Neural progenitor cell (in vitro differentiated cells): ENCODE results near the gene KIAA1217. TPM values are rescaled to one million over a fixed set of nuclear protein-coding genes. Genes with fewer than 3 reads are reported as not detected.

ENCODE experiments used
- DNase-seq: peaks from one replicate; pipeline ENCODE4 v3.0.0-alpha.2; 2016; ENCODE audit warnings: low spot score
- H2AFZ ChIP-seq: fragments of 200-600 bp; sonication (generic); replicated peaks from 2 replicates; pipeline ENCODE4 v1.6.1; 2016; ENCODE audit warnings: antibody characterized with exemption
- H3F3A ChIP-seq: fragments of 200-600 bp; sonication (generic); 2 replicates; pipeline ENCODE4 v1.6.1; 2016; ENCODE audit warnings: antibody characterized with exemption, low read depth
- H3K27ac ChIP-seq: fragments of 200-600 bp; sonication (generic); 2 replicates; pipeline ENCODE4 v1.5.1; 2016; ENCODE audit warnings: mild to moderate bottlenecking
- H3K27me3 ChIP-seq: fragments of 200-600 bp; sonication (generic); 2 replicates; pipeline ENCODE4 v1.6.1; 2016; ENCODE audit warnings: mild to moderate bottlenecking, moderate library complexity
- H3K36me3 ChIP-seq: fragments of 200-600 bp; sonication (generic); 2 replicates; pipeline ENCODE4 v1.5.1; 2016
- H3K4me1 ChIP-seq: fragments of 200-600 bp; sonication (generic); 2 replicates; pipeline ENCODE4 v1.6.1; 2016; ENCODE audit warnings: mixed run types
- H3K4me2 ChIP-seq: fragments of 200-600 bp; sonication (generic); 2 replicates; pipeline ENCODE4 v1.6.1; 2016
- H3K4me3 ChIP-seq: fragments of 200-600 bp; sonication (generic); 2 replicates; pipeline ENCODE4 v1.5.1; 2016
- H3K79me2 ChIP-seq: fragments of 200-600 bp; sonication (generic); 2 replicates; pipeline ENCODE4 v1.6.1; 2016; ENCODE audit warnings: low read depth
- H3K9ac ChIP-seq: fragments of 200-600 bp; sonication (generic); 2 replicates; pipeline ENCODE4 v1.6.1; 2016
- H3K9me3 ChIP-seq: fragments of 200-600 bp; sonication (generic); 2 replicates; pipeline ENCODE4 v1.5.1; 2016; ENCODE audit warnings: low read depth
- H4K20me1 ChIP-seq: fragments of 200-600 bp; sonication (generic); 2 replicates; pipeline ENCODE4 v1.6.1; 2016; ENCODE audit warnings: low read depth
- H3K27ac Mint-ChIP-seq: 3 replicates; pipeline ENCODE4 v1.8.0; 2021; ENCODE audit warnings: mixed read lengths
- H3K27me3 Mint-ChIP-seq: 2 replicates; pipeline ENCODE4 v1.8.0; 2022; ENCODE audit warnings: low read depth, mild to moderate bottlenecking, inconsistent platforms, moderate library complexity, mixed read lengths; ENCODE audit not compliant: insufficient read depth
- H3K36me3 Mint-ChIP-seq: 3 replicates; pipeline ENCODE4 v1.8.0; 2021; ENCODE audit warnings: mixed read lengths
- H3K4me1 Mint-ChIP-seq: 3 replicates; pipeline ENCODE4 v1.8.0; 2021; ENCODE audit warnings: mixed read lengths
- H3K4me3 Mint-ChIP-seq: 3 replicates; pipeline ENCODE4 v1.8.0; 2021; ENCODE audit warnings: mild to moderate bottlenecking, moderate library complexity, mixed read lengths
- H3K9me3 Mint-ChIP-seq: 3 replicates; pipeline ENCODE4 v1.8.0; 2020; ENCODE audit warnings: mixed read lengths
- EZH2 ChIP-seq: fragments of 200-600 bp; sonication (generic); IDR thresholded peaks from 2 replicates; pipeline ENCODE4 v1.6.1; 2017; ENCODE audit warnings: antibody characterized with exemption, mild to moderate bottlenecking, moderate library complexity
- EZH2phosphoT487 ChIP-seq: fragments of 200-600 bp; sonication (generic); IDR thresholded peaks from 2 replicates; pipeline ENCODE4 v1.6.1; 2017; ENCODE audit warnings: antibody characterized with exemption
- total RNA-seq: library from RNA; depleted of rRNA; stranded (reverse); fragments of >200 nt; gene quantifications from 2 replicates; pipeline ENCODE4 v1.2.3, GENCODE V29; 2015; ENCODE audit warnings: low replicate concordance
- TF ChIP-seq, protein P1 (sequence below): fragments of 200-600 bp; sonication (generic); IDR thresholded peaks from 2 replicates; pipeline ENCODE4 v1.5.1; 2017; ENCODE audit warnings: antibody characterized with exemption, mild to moderate bottlenecking

Gene KIAA1217
- total RNA-seq, 1 donor from 2014 or later, result 13.1 TPM

DNA sequence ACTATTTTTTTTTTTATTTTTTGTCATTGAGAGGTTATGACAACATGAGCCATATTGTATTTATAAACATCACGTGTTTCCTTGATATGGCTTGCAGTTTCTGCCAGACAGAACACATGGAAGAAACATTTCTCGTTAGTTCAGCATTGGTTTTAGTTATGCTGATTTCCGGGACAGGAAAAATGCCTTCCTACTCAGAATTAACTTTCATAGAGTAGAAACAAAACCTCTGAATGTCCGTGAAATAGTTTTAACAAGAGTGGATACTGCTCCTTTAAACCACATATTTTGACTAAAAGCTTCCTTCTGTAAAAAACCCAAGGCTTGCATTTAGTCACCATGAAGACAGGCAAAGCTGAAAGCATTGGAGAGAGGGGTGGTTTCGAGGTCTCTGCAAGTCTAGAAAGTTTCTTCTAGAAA is 240.4 kb downstream of the KIAA1217 start:
- H3F3A ChIP-seq, result no peaks in the 10 kb centered on the region
- H2AFZ ChIP-seq, result no peak overlapping the region
- H3K27me3 ChIP-seq, result no peaks in the 10 kb centered on the region
- Mint-ChIP-seq H3K9me3 (no peaks in the 10 kb centered on the region), H3K36me3 (no peaks in the 10 kb centered on the region), H3K27ac (no peak overlapping the region), H3K4me3 (no peak overlapping the region), H3K27me3 (peaks cover 5% of the 10 kb centered on the region), H3K4me1 (peaks cover 5% of the 10 kb centered on the region)
- H3K79me2 ChIP-seq, result no peaks in the 10 kb centered on the region
- no peak overlapping the region for H3K27ac ChIP-seq
- no peaks in the 10 kb centered on the region for H4K20me1 ChIP-seq
- no peaks in the 10 kb centered on the region for H3K9me3 ChIP-seq
- DNase-seq, result no peak
- H3K4me3 ChIP-seq, result no peak overlapping the region
- H3K4me1 ChIP-seq, result no peaks in the 10 kb centered on the region
- H3K36me3 ChIP-seq, result no peaks in the 10 kb centered on the region
- H3K4me2 ChIP-seq, result no peak overlapping the region
- TF ChIP-seq, protein P1, sequence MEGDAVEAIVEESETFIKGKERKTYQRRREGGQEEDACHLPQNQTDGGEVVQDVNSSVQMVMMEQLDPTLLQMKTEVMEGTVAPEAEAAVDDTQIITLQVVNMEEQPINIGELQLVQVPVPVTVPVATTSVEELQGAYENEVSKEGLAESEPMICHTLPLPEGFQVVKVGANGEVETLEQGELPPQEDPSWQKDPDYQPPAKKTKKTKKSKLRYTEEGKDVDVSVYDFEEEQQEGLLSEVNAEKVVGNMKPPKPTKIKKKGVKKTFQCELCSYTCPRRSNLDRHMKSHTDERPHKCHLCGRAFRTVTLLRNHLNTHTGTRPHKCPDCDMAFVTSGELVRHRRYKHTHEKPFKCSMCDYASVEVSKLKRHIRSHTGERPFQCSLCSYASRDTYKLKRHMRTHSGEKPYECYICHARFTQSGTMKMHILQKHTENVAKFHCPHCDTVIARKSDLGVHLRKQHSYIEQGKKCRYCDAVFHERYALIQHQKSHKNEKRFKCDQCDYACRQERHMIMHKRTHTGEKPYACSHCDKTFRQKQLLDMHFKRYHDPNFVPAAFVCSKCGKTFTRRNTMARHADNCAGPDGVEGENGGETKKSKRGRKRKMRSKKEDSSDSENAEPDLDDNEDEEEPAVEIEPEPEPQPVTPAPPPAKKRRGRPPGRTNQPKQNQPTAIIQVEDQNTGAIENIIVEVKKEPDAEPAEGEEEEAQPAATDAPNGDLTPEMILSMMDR, result no peak
- TF ChIP-seq EZH2 (no peak), EZH2phosphoT487 (no peak)
- H3K9ac ChIP-seq, result no peak overlapping the region

DNA sequence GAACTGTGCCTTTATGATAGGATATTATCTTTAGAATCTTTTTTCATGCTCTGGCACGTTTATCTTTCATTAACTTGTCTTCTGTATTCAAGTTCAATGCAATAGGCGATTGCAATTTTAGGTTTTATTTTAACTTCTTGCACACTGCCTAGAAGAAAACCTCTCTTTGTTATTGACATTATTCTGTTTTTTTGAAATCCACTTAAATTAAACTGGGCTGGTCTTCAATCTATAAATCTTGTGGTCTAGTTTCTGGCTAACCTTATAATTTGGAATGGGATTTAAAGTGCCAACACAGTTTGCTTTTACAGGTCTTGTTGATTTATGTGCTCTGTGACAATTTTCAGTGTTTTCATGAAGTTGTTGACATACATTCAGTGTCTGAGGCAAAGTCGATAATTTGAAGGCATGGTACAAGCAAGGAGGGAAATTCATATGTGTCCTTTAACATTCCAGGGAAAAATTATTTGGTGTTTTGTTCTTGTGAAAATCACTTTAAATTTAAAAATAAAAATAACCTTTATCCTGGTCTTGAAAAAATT is 240.9 kb downstream of the KIAA1217 start:
- H3K27ac ChIP-seq, result no peak overlapping the region
- Mint-ChIP-seq H3K4me1 (peaks cover 5% of the 10 kb centered on the region), H3K9me3 (no peaks in the 10 kb centered on the region), H3K27me3 (peaks cover 3% of the 10 kb centered on the region), H3K27ac (no peak overlapping the region), H3K4me3 (no peak overlapping the region), H3K36me3 (no peaks in the 10 kb centered on the region)
- DNase-seq, result no peak
- TF ChIP-seq EZH2 (no peak), EZH2phosphoT487 (no peak)
- TF ChIP-seq, protein P1, result no peak
- no peaks in the 10 kb centered on the region for H3F3A ChIP-seq
- H3K27me3 ChIP-seq, result no peaks in the 10 kb centered on the region
- H3K9me3 ChIP-seq, result no peaks in the 10 kb centered on the region
- no peaks in the 10 kb centered on the region for H3K79me2 ChIP-seq
- H3K4me1 ChIP-seq, result no peaks in the 10 kb centered on the region
- no peak overlapping the region for H3K4me2 ChIP-seq
- no peak overlapping the region for H3K4me3 ChIP-seq
- H4K20me1 ChIP-seq, result no peaks in the 10 kb centered on the region
- no peak overlapping the region for H2AFZ ChIP-seq
- H3K9ac ChIP-seq, result no peak overlapping the region
- no peaks in the 10 kb centered on the region for H3K36me3 ChIP-seq

DNA sequence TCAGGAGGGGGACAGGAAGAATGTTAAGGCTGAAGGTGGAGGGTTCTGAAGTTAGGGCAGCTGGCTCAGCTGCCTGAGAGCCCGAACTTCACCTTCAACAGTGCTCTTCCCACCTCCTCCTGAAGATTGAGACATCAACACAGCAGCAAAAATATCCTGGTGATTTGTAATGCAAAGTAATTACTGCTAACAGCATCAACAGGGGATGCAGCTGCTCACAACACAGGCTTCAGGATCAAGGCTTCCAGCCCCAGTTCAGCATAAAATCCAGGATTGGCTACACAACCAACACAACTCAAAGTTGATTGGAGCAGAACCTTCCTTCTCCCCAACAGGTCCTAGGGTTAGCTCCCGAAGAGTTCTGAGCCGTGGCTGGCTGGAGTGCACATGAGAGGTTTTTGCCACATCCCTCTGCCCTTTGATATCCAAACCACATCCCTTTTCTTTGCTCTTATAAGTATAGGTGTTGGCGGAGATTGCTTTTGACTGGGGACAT is 242.4 kb downstream of the KIAA1217 start:
- H3K79me2 ChIP-seq, result no peaks in the 10 kb centered on the region
- no peak overlapping the region for H3K27ac Mint-ChIP-seq
- peaks cover 7% of the 10 kb centered on the region for H3K4me1 Mint-ChIP-seq
- no peaks in the 10 kb centered on the region for H3F3A ChIP-seq
- no peaks in the 10 kb centered on the region for H3K27me3 ChIP-seq
- H3K4me1 ChIP-seq, result no peaks in the 10 kb centered on the region
- no peak overlapping the region for H3K4me2 ChIP-seq
- H3K27me3 Mint-ChIP-seq, result peaks cover 5% of the 10 kb centered on the region
- no peaks in the 10 kb centered on the region for H4K20me1 ChIP-seq
- no peak for DNase-seq
- H3K27ac ChIP-seq, result no peak overlapping the region
- no peak overlapping the region for H2AFZ ChIP-seq
- H3K9me3 ChIP-seq, result no peaks in the 10 kb centered on the region
- H3K9me3 Mint-ChIP-seq, result no peaks in the 10 kb centered on the region
- no peak overlapping the region for H3K4me3 Mint-ChIP-seq
- TF ChIP-seq EZH2phosphoT487 (no peak), EZH2 (no peak)
- TF ChIP-seq, protein P1, result no peak
- H3K9ac ChIP-seq, result no peak overlapping the region
- H3K36me3 Mint-ChIP-seq, result no peaks in the 10 kb centered on the region
- H3K36me3 ChIP-seq, result no peaks in the 10 kb centered on the region
- H3K4me3 ChIP-seq, result no peak overlapping the region
